CD8-positive, alpha-beta memory T cell (primary cell): ENCODE data around the gene BCL11B. TPM values are rescaled to one million over a fixed set of nuclear protein-coding genes. Genes with fewer than 3 reads are reported as not detected.
A peak's percentile ranks its signal among the peaks of the same experiment; 100 is the strongest.

Experiments
- CTCF ChIA-PET: fragments of 350-600 bp; sonication (Branson Sonifier 250); formaldehyde crosslinking; loops from one replicate; lab custom pipeline; 2021; ENCODE audit warnings: antibody characterized with exemption; lab: Charles Lee
- POLR2A ChIA-PET: fragments of 350-600 bp; sonication (Branson Sonifier 250); formaldehyde crosslinking; loops from one replicate; lab custom pipeline; 2021; ENCODE audit warnings: antibody characterized with exemption; lab: Charles Lee
- DNase-seq, 5 donors: peaks; one replicate each; pipeline versions ENCODE4 v3.0.0 to v3.0.0-alpha.2; 2020 to 2022; ENCODE audit warnings: mixed read lengths in 1 of 5
- H3K27ac ChIP-seq: one replicate; pipeline ENCODE4 v1.7.0; 2013; ENCODE audit warnings: low read depth, mild to moderate bottlenecking, low read length, moderate library complexity
- H3K27me3 ChIP-seq: 2 replicates; pipeline ENCODE4 v1.7.0; 2013; ENCODE audit warnings: low read length, mild to moderate bottlenecking; ENCODE audit not compliant: insufficient read depth, poor library complexity, severe bottlenecking
- H3K36me3 ChIP-seq: 2 replicates; pipeline ENCODE4 v1.7.0; 2013; ENCODE audit warnings: mild to moderate bottlenecking, low read length, moderate library complexity; ENCODE audit not compliant: insufficient read depth
- H3K4me1 ChIP-seq: 2 replicates; pipeline ENCODE4 v1.7.0; 2013; ENCODE audit warnings: mild to moderate bottlenecking, low read length, moderate library complexity; ENCODE audit not compliant: insufficient read depth
- H3K4me3 ChIP-seq: 2 replicates; pipeline ENCODE4 v1.7.0; 2013; ENCODE audit warnings: mild to moderate bottlenecking, low read length
- H3K9me3 ChIP-seq: 2 replicates; pipeline ENCODE4 v1.7.0; 2013; ENCODE audit warnings: mild to moderate bottlenecking, low read length
- H3K27ac Mint-ChIP-seq, 8 donors: one replicate each; pipeline ENCODE4 v1.8.0; 2020 to 2021; ENCODE audit warnings: mixed read lengths in 8 of 8, mild to moderate bottlenecking in 6 of 8, inconsistent platforms in 3 of 8, moderate library complexity in 3 of 8
- H3K27me3 Mint-ChIP-seq, 2 donors: one replicate each; pipeline ENCODE4 v1.8.0; 2020 to 2021; ENCODE audit warnings: mixed read lengths in 2 of 2, mild to moderate bottlenecking in 1 of 2, moderate library complexity in 1 of 2
- H3K36me3 Mint-ChIP-seq, 3 donors: one replicate each; pipeline ENCODE4 v1.8.0; 2020 to 2021; ENCODE audit warnings: mixed read lengths in 3 of 3, inconsistent platforms in 1 of 3, mild to moderate bottlenecking in 1 of 3
- H3K4me1 Mint-ChIP-seq, 3 donors: one replicate each; pipeline ENCODE4 v1.8.0; 2020 to 2021; ENCODE audit warnings: mixed read lengths in 3 of 3, inconsistent platforms in 1 of 3, mild to moderate bottlenecking in 1 of 3
- H3K4me3 Mint-ChIP-seq, 7 donors: one replicate each; pipeline ENCODE4 v1.8.0; 2020 to 2021; ENCODE audit warnings: mixed read lengths in 7 of 7, mild to moderate bottlenecking in 6 of 7, moderate library complexity in 4 of 7, inconsistent platforms in 2 of 7
- H3K9me3 Mint-ChIP-seq, 5 donors: one replicate each; pipeline ENCODE4 v1.8.0; 2020 to 2022; ENCODE audit warnings: mixed read lengths in 5 of 5, mild to moderate bottlenecking in 3 of 5, moderate library complexity in 2 of 5, inconsistent platforms in 1 of 5
- polyA plus RNA-seq: library from polyadenylated mRNA; unstranded; fragments of 300-500 nt; fragmentation: Illumina TruSeq; gene quantifications from one replicate; pipeline ENCODE4 v1.2.3, GENCODE V29; 2021
- total RNA-seq, 2 experiments: library from RNA; stranded (reverse); gene quantifications; one replicate each; pipeline ENCODE4 v1.2.3, GENCODE V29; 2021

BCL11B gene
- total and polyA plus RNA-seq, 3 experiments from 2014 or later: 9.7 to 42.5 (median 42.0) TPM

DNA sequence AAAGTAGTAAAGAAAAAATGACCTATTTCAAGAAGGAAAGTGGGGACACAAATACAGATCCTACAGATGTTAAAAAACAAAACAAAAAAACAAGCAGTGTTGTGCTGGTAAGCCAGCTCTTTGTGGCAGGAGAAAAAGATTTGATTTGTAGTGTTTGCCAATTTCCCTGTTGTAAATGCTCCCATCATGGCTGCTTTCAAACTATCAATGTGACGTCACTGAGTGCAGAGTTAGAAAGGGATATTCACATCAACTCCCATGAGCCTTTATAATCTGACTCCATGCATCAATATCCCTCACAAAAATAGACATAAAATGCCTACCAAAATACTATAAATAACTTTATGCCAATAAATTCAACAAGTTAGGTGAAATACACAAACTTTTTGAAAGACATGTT is 32.2 kb upstream of the BCL11B start:
- H3K27ac ChIP-seq: no peak overlapping the region
- ChIA-PET CTCF (interaction anchor here (1.0 to 1.2 kb wide), 2 partner anchors 23 to 85 kb away, joined by 3 read pairs; no protein-coding TSS in a partner anchor), POLR2A (no interaction called here)
- H3K4me3 Mint-ChIP-seq: no peak overlapping the region
- peaks cover 0 to 2% (median 0%) of the 10 kb centered on the region in 3 donors for H3K4me1 Mint-ChIP-seq
- peaks cover 0 to 8% of the 10 kb centered on the region in 2 donors for H3K27me3 Mint-ChIP-seq
- H3K27ac Mint-ChIP-seq: no peak overlapping the region
- H3K36me3 ChIP-seq: no peaks in the 10 kb centered on the region
- no peaks in the 10 kb centered on the region for H3K27me3 ChIP-seq
- H3K9me3 Mint-ChIP-seq: peaks cover 8 to 24% (median 22%) of the 10 kb centered on the region in 5 donors
- no peaks in the 10 kb centered on the region for H3K9me3 ChIP-seq
- peaks cover 0 to 28% (median 2%) of the 10 kb centered on the region in 3 donors for H3K36me3 Mint-ChIP-seq
- no peaks in the 10 kb centered on the region for H3K4me1 ChIP-seq
- DNase-seq: no peak
- no peak overlapping the region for H3K4me3 ChIP-seq

DNA sequence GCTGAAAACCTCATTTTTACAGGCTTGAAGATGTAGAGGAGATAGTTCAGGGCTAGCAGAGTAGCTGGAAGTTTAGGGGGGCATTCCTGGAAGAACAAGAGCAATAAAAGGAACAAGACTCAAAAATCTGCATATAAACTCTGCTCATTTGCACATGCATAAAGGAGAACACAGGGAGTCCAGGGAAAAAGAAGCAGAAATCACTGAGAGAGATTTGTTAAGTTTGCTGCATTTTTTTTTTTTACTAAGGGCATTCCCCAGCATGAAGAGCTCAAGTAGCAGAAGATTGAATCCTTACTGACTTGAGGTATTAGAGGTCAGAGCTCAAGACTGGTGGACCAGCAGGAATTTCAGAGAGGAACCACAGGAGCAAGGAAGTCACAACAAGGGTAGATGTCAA is 28.2 kb upstream of the BCL11B start:
- H3K4me1 ChIP-seq: no peaks in the 10 kb centered on the region
- Mint-ChIP-seq H3K27me3 (peaks cover 8 to 18% of the 10 kb centered on the region in 2 donors), H3K9me3 (peaks cover 18 to 43% (median 33%) of the 10 kb centered on the region in 5 donors), H3K4me3 (no peak overlapping the region), H3K36me3 (peaks cover 2 to 46% (median 3%) of the 10 kb centered on the region in 3 donors), H3K27ac (no peak overlapping the region), H3K4me1 (no peaks in the 10 kb centered on the region)
- no peak for DNase-seq
- POLR2A ChIA-PET: no interaction called here
- H3K4me3 ChIP-seq: no peak overlapping the region
- no peak overlapping the region for H3K27ac ChIP-seq
- no peaks in the 10 kb centered on the region for H3K9me3 ChIP-seq
- CTCF ChIA-PET: no interaction called here
- no peaks in the 10 kb centered on the region for H3K27me3 ChIP-seq
- H3K36me3 ChIP-seq: no peaks in the 10 kb centered on the region

DNA sequence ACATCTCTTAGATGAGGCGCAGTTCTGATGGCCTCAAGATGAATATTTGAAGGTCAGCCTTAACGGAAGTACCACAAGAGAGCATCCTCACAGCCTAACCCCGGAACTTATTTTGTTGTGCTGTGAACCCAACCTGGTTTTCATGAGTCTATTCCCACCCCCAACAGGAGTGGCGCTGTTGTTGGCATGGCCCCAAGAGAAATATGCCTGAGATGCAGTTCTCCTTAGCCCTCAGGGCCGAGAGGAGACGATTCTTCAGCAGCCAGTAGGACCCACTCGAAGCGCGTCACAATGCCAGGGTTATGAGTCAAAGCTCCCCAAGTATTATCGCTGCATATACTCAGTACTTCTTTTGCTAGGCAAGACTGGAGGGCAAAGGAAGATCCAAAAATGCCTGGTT is 24.5 kb upstream of the BCL11B start:
- Mint-ChIP-seq H3K36me3 (peaks cover 2 to 38% (median 3%) of the 10 kb centered on the region in 3 donors), H3K4me1 (peaks cover 0 to 2% (median 0%) of the 10 kb centered on the region in 3 donors)
- CTCF ChIA-PET: no interaction called here

DNA sequence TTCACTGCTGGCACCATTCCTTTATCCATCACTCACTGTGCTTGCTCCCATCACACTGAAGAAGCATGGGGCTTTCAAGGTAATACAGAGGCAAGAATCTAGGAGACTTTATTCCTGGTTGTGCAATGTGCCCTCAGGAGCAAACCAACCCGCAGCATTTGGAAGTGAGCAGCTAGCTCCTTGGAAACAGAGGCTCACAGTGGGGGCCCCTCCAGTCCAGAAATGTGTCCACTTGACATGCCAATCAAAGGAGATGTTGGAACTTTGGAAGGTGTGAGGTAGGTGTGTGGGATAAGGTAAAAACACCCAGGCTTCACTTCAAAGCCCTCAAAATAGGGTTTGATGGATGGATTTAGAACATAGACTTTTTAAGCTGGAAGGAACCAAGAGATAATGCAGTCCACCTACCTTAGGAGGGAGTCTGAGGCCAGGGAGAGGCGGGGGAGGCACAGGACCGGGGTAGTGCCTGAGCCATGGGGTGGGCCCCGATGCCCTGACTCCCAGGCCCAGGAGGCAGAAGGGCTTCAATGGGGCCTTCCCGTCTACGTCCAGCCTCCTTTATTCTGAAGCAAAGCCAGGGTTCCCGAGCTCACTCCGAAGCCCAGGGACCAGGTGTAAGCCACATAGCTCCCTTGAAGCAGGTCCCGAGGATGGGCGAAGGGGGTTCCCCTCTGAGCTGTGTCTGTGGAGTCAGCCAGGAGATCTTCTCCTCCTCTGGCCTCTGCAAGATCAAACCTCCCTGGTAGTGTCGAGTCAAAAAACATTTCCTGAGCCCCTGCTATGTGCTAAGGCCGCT is 17.6 kb upstream of the BCL11B start:
- Mint-ChIP-seq H3K9me3 (no peaks in the 10 kb centered on the region), H3K27me3 (peaks cover 3 to 5% of the 10 kb centered on the region in 2 donors), H3K36me3 (peaks cover 0 to 5% (median 4%) of the 10 kb centered on the region in 3 donors), H3K27ac (no peak overlapping the region), H3K4me3 (no peak overlapping the region), H3K4me1 (peaks cover 30 to 35% (median 32%) of the 10 kb centered on the region in 3 donors)
- CTCF ChIA-PET: no interaction called here
- POLR2A ChIA-PET: interaction anchor here (0.6 kb wide), 1 partner anchor 1281 kb away, joined by 7 read pairs; no protein-coding TSS in a partner anchor
- H3K9me3 ChIP-seq: no peaks in the 10 kb centered on the region
- no peak overlapping the region for H3K4me3 ChIP-seq
- no peak for DNase-seq
- no peaks in the 10 kb centered on the region for H3K27me3 ChIP-seq
- no peaks in the 10 kb centered on the region for H3K36me3 ChIP-seq
- no peak overlapping the region for H3K27ac ChIP-seq
- H3K4me1 ChIP-seq: peaks cover 13% of the 10 kb centered on the region

More for the DNA sequence above, 24.5 kb upstream of the BCL11B start:
- Mint-ChIP-seq H3K4me3 (no peak overlapping the region), H3K9me3 (peaks cover 22 to 37% (median 24%) of the 10 kb centered on the region in 5 donors), H3K27ac (peak overlapping the region in 1 of 8 donors; percentile 84), H3K27me3 (peaks cover 8 to 23% of the 10 kb centered on the region in 2 donors)
- DNase-seq: no peak
- no peak overlapping the region for H3K4me3 ChIP-seq
- H3K9me3 ChIP-seq: no peaks in the 10 kb centered on the region
- POLR2A ChIA-PET: no interaction called here
- no peaks in the 10 kb centered on the region for H3K36me3 ChIP-seq
- no peak overlapping the region for H3K27ac ChIP-seq
- no peaks in the 10 kb centered on the region for H3K27me3 ChIP-seq
- H3K4me1 ChIP-seq: no peaks in the 10 kb centered on the region

DNA sequence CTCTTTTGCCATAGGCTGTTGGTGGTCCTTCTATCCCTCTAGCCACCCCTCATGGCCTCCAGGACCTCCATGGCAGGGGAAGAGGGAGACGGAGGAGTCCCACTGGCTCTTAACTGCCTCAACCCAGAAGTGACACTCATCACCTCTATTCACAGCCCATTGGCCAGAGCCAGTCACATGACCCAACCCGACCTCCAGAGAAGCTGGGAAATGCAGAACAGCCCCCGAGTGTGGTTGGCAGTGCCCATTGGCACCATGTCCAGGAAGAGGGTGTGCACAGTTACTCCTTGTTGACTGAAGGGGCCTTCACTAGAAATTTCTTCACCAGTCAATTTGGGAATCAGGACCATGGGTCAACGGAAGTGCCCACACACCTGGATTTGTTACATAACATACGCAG is 17.0 kb upstream of the BCL11B start:
- H3K27me3 Mint-ChIP-seq: peaks cover 3 to 5% of the 10 kb centered on the region in 2 donors
- peak overlapping the region in 1 of 8 donors; percentile 14 for H3K27ac Mint-ChIP-seq
- Histone ChIP-seq H3K27ac (no peak overlapping the region), H3K4me1 (peaks cover 13% of the 10 kb centered on the region), H3K27me3 (no peaks in the 10 kb centered on the region), H3K9me3 (no peaks in the 10 kb centered on the region), H3K4me3 (no peak overlapping the region), H3K36me3 (no peaks in the 10 kb centered on the region)
- no peak overlapping the region for H3K4me3 Mint-ChIP-seq
- H3K9me3 Mint-ChIP-seq: no peaks in the 10 kb centered on the region
- DNase-seq: no peak
- ChIA-PET POLR2A (interaction anchor here (0.6 kb wide), 1 partner anchor 1280 kb away, joined by 7 read pairs; no protein-coding TSS in a partner anchor), CTCF (no interaction called here)
- H3K4me1 Mint-ChIP-seq: peaks cover 30 to 39% (median 33%) of the 10 kb centered on the region in 3 donors
- H3K36me3 Mint-ChIP-seq: peaks cover 0 to 5% (median 4%) of the 10 kb centered on the region in 3 donors

DNA sequence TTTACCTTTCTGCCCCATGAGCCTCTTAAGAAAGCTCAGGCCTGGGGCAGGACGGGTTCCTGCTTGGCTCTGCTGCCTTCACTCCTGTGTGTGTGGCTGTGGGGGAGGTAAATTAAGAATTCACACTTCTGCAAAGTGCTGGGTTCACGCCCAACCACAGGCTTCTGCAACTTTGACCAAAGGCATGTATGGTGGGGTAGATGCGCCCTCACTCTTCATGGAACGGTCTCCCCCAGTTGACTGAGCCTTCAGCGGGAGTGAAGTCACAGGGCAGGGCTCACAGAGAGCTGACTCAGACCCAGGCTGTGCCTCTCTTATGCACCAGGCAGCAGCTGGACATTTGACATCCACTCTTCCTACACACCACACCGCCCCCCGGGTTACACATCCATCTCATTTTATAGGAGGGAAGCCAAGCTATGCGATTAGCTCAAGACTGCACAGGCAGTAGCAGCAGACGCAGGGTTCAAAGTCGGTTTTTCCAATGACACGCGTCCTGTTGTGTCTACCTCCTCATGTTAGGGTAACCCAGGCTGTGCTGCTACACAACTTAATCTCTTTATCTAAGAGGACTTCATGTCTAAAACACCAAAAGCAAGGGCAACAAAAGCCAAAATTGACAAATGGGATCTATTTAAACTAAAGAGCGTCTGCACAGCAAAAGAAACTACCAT is 15.4 kb upstream of the BCL11B start:
- Histone ChIP-seq H3K4me3 (peak overlapping the region; percentile 15), H3K9me3 (no peaks in the 10 kb centered on the region), H3K36me3 (no peaks in the 10 kb centered on the region), H3K27me3 (no peaks in the 10 kb centered on the region), H3K27ac (peak overlapping the region; percentile 43), H3K4me1 (peaks cover 13% of the 10 kb centered on the region)
- H3K4me1 Mint-ChIP-seq: peaks cover 30 to 40% (median 35%) of the 10 kb centered on the region in 3 donors
- DNase-seq: peak in 3 of 5 donors; percentile 31 to 63 (median 54)
- POLR2A ChIA-PET: interaction anchor here (0.6 to 1.4 kb wide), 5 partner anchors 8 to 356 kb away, joined by 3 to 6 read pairs (median 3); partner anchors contain the start of gene BCL11B
- peak overlapping the region; percentile 77 to 96 (median 89) for H3K27ac Mint-ChIP-seq
- peak overlapping the region; percentile 75 to 96 (median 85) for H3K4me3 Mint-ChIP-seq
- peaks cover 2 to 3% of the 10 kb centered on the region in 2 donors for H3K27me3 Mint-ChIP-seq
- no peaks in the 10 kb centered on the region for H3K9me3 Mint-ChIP-seq
- CTCF ChIA-PET: interaction anchor here (0.8 to 2.8 kb wide), 6 partner anchors 12 to 1590 kb away, joined by 3 to 23 read pairs (median 3); no protein-coding TSS in a partner anchor
- H3K36me3 Mint-ChIP-seq: peaks cover 0 to 5% (median 4%) of the 10 kb centered on the region in 3 donors

DNA sequence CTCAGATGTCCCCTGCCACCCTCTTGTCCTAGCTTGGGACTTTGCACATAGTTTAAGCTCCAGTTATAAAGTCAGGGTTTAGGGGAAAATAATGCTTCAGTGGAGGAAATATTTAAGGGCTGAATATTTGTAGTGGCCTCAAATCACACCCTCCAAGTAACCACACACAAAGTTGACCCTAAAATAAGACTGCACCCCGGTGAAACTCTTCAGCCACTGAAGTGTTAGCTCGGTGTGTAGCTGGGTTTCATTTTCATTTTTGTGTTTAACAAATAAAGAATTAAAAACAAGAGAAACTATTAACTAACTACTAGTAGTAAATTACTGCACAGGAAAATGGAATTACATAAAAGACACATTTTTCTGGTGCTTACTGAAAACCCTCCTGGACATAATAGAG is 14.8 kb upstream of the BCL11B start:
- Histone ChIP-seq H3K36me3 (no peaks in the 10 kb centered on the region), H3K4me1 (peaks cover 13% of the 10 kb centered on the region), H3K27ac (peak overlapping the region; percentile 43), H3K27me3 (no peaks in the 10 kb centered on the region), H3K4me3 (peak overlapping the region; percentile 37), H3K9me3 (no peaks in the 10 kb centered on the region)
- peak overlapping the region; percentile 75 to 96 (median 85) for H3K4me3 Mint-ChIP-seq
- no peaks in the 10 kb centered on the region for H3K9me3 Mint-ChIP-seq
- H3K4me1 Mint-ChIP-seq: peaks cover 30 to 39% (median 35%) of the 10 kb centered on the region in 3 donors
- peaks cover 2 to 3% of the 10 kb centered on the region in 2 donors for H3K27me3 Mint-ChIP-seq
- H3K36me3 Mint-ChIP-seq: peaks cover 0 to 5% (median 4%) of the 10 kb centered on the region in 3 donors
- DNase-seq: no peak
- H3K27ac Mint-ChIP-seq: peak overlapping the region; percentile 77 to 96 (median 89)
- CTCF ChIA-PET: interaction anchor here (1.0 to 2.8 kb wide), 3 partner anchors 11 to 129 kb away, joined by 3 to 23 read pairs (median 9); no protein-coding TSS in a partner anchor
- POLR2A ChIA-PET: interaction anchor here (1.0 to 1.4 kb wide), 3 partner anchors 8 to 18 kb away, joined by 3 to 6 read pairs (median 5); partner anchors contain the start of gene BCL11B
